Myocyte (in vitro differentiated cells): ENCODE measurements around the gene ALDH4A1. TPM values are rescaled to one million over a fixed set of nuclear protein-coding genes. Genes with fewer than 3 reads are reported as not detected.
"Not testable (repeated sequence)": the region's sequence is repeated elsewhere in the genome, so short reads cannot be mapped to it uniquely, and the experiment has no call there.

Experiments
- DNase-seq: peaks from one replicate; pipeline ENCODE4 v3.0.0-alpha.2; 2012; ENCODE audit warnings: low read depth
- microRNA counts: library from miRNA; unstranded; fragments of <30 nt; microRNA quantifications from one replicate; lab custom pipeline; 2016
- microRNA-seq: library from miRNA; unstranded; fragments of <30 nt; microRNA quantifications from one replicate; pipeline ENCODE4, GENCODE V29; 2016
- total RNA-seq: library from RNA; depleted of rRNA; stranded (reverse); fragments of >200 nt; gene quantifications from 2 replicates; pipeline ENCODE4 v1.2.3, GENCODE V29; 2014

The ALDH4A1 gene
- total RNA-seq, 1 donor from 2014 or later = 25.9 TPM

DNA sequence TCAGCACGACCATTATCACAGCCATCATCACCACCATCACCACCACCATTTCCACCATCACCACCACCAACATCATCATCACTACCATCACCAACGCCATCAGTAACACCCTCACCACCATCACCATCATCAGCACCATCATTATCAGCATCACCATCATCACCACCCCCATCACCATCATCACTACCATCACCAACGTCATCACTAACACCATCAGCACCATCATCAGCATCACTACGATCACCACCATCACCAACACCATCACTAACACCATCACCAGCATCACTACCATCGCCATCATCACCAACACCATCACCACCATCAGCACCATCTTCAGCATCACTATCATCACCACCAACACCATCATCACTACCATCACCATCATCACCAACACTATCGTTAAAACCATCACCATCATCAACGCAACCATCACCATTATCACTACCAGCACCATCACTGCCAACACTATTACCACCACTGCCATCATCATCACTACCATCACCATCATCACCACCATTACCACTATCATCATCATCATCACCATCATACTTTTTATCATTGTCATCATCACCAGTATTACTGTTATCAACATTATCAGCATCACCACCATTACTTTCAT, 44.2 kb downstream of the ALDH4A1 start:
- no peak for DNase-seq

DNA sequence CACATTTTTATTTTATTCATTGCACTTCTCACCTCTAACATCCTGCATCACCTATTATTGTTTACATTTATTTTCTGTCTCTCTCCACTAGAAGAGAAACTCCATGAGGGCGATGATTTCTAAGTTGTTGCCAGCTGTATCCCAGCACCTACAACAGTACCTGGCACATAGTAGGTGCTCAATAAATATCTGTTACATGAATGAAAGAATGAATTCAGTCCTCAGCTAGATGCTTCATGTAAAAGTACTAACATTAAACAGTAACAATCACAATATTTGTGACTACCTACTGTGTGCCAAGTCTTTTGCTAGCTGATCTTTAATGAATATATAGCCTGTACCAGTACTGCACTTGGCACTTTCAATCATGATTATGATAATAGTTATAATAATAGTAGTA, 45.9 kb downstream of the ALDH4A1 start:
- no peak for DNase-seq

DNA sequence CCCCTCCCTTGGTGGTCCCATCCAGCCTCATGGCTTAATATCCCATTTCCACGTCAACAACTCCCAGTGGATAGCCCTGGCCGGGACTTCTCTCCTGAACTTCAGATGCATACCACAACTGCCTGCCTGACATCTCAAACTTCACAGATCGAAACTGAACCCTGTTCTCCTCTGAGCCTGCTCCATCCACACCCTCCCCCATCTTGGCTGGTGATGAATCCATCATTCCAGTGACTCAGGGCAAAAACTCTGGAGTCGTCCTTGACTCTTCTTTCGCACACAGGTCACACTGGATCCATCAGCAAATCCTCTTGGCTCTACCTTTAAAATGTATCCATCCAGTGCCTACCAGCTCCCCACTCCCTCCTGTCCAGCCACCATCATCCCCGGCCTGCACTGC, 46.8 kb downstream of the ALDH4A1 start:
- no peak for DNase-seq

DNA sequence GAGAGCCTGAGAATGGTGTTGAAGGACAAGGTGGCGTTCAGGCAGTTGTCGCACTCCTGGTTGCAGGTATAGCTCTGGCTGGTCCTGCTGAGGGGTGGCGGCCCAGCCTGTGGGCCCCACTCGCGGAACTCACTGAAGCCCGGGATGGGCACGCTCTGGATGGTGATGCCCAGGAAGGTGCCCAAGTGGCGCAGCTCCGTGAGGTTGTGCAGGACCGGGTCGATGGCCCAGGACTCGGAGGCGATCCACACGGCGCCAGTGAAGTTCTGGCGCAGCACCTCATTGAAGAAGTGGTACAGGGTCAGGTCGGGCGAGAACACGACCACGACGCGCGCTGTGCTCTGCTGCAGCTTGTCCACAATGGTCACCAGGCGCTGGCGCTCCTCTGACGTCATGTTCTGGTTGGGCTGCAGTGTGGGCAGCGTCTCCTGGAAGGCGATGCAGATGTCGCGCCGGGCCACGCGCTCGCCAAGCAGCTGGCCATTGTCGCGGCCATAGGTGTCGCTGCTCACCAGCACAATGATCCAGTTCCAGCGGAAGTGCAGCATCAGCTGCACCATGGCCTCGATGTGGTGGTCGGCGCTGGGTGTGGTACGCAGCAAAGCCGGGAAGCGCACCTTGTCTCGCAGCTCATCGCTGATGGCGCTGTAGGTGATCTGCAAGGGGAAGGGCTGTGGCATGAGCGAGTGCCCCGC, 47.9 kb downstream of the ALDH4A1 start:
- DNase-seq = no peak

DNA sequence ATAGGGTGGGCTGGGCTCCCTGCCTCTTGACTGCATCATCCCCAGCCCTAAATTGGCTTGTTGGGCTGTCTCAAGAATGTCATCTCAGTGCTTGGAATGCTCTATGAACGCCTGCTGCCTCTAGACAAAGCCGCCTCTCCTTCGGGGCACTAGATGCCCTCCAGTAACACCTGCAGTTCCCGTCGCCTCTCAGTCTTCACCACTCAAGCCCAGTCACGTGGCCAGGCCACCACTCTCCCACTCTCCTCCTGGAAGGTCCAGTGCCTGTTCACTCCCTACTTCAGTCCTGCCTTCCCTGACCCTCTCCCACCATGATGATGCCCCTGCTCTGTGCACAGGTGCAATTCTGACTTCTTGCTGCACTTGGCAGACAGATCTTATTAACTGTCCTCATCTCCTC, 49.9 kb downstream of the ALDH4A1 start:
- no peak for DNase-seq

DNA sequence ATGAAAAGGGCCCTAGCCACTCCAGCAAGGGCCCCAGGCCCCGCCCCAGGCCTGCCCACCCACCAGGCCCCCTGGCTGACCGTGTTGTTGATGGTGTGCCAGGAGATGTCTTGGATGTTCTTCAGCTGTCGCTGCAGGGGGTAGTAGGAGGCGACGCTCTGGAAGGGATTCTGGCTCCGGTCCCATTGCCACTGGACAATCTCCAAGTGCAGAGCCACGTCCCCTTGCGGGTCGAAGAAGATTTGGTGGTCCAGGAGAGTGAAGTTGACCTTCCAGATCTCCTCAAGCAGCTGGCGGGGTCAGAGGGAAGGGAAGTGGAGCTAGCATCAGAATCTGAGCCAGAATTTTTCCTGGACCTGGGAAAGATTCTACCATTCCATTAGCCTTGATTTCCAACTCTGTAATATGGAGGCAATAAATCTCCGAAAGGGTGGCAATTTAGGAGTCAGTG, 53.1 kb downstream of the ALDH4A1 start:
- DNase-seq = peak; percentile 7

DNA sequence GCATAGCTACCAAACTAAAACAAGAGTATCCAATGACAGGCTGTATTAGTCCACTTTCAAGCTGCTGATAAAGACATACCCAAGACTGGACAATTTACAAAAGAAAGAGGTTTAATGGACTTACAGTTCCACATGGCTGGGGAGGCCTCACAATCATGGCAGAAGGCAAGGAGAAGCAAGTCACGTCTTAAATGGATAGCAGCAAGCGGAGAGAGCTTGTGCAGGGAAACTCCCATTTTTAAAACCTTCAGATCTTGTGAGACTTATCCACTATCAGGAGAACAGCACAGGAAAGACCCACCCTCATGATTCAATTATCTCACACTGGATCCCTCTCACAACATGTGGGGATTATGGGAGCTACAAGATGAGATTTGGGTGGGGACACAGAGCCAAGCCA, 54.6 kb downstream of the ALDH4A1 start:
- DNase-seq = not testable (repeated sequence)

DNA sequence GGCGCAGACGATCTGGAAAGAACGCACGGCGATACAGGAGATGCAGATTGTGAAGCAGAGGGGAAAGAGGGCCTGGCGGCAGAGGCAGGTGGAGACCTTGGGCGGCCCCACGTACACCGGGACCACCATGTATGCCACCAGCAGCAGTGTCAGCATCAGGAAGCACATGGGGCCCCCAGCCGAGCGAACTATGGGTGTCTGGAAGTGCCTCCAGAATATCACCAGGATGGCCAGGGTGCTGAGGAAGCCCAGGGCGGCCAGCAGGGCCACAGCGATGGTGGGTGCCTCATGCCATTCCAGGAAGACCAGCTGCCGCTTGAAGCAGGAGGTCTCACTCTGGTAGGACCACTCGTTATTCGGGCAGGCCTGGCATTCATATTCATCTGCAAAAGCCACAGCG, 62.2 kb downstream of the ALDH4A1 start:
- DNase-seq = no peak

DNA sequence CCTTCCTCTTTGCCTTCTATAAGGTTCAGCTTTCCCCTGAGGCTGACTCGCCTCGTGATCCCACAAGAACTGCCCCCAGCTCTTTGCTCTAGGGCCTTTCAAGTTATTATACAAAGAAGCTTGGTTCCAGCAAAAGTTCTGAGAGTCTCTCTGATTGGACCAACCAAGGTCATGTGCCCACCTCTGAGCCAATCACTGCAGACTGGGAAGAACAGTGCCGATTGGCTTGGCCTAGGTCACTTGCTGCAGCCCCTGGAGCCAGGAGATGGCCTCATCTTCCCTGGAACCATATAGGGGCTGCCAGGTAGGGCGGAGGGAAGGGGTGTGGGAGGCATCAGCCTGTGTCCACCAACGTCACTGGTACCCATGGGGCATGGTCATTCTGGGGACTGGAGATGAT, 65.7 kb downstream of the ALDH4A1 start:
- DNase-seq = no peak

DNA sequence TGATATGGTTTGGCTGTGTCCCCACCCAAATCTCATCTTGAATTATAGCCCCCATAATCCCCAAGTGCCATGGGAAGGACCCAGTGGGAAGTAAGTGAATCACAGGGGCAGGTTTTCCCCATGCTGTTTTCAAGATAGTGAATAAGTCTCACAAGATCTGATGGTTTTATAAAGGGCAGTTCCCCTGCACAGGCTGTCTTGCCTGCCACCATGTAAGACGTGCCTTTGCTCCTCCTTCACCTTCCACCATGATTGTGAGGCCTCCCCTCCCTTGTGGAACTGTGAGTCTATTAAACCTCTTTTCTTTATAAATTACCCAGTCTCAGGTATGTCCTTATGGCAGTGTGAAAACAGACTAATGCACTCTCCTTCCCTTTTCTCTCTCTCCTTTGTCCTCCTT, 70.0 kb downstream of the ALDH4A1 start:
- DNase-seq = not testable (repeated sequence)

DNA sequence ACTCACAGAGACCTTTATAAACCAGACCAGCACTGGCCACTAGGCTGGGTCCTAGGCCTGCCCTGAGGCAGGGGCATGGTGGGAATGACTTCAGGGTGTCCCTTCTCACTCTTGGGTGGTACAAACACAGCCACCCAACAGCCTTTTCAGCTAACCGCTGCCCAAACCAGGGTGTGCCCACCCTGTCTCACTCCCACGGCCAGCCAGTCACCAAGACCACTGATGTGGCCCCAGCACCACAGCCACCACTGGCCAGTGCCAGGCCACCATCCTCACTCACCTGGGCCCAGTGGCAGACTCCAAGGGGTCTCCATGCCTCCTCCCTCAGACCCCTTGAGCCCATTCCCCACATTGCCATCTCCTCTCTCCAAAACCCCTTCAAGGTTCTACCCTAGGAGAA, 70.7 kb downstream of the ALDH4A1 start:
- DNase-seq = no peak

DNA sequence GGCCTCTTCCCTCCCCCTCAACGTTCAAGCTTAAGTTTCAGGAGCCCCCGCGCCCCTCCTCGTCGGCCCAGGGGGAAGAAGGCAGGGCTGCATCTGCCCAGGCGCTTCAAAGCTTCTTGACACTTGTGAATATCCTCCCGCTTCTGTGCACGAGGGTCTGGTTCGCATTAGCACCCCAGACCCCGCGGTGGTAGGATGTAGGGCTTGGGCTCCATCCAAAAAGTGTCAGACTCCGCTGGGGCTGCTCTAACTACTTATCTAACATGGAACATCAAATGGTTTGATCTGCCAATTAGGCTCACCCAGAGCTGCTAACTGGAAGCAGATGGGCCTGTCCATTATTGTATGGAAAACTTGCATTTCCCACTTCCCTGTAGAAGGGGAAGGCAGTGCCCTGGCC, 71.8 kb downstream of the ALDH4A1 start:
- no peak for DNase-seq

DNA sequence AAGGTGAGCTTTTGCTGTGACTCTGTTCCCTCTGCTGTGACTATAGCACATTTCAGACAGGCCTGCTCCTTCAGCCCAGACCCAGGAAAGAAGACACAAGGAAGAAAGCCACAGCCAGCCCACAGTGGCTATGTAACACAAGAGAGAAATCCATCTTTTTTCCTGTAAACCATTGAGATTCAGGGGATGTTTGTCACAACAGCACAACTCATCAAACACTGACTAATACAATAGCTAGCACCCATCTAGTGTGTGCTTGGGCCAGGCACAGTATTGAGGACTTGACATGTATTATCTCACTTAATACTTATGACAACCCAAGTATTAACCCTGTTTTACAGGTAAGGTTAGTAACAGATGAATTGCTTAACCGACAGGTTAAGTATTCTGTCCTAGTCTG, 72.7 kb downstream of the ALDH4A1 start:
- DNase-seq = no peak

DNA sequence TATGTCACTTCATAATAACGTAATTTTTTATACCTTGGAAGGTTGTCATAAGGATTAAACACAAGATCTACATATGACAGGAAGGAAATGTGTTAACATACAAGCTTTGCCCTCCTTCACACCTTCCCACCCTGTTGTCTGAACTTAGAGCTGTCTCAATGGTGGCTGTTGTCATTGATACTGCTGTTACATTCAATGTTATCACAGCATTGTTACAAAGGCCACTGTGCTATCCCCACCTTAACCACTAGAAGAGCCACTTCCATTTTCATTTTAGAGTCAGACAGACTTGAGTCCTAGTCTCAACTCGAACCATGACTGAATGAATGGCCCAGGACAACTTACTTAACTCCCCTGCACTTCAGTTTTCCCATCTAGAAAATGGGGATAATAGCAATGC, 74.1 kb downstream of the ALDH4A1 start:
- no peak for DNase-seq

DNA sequence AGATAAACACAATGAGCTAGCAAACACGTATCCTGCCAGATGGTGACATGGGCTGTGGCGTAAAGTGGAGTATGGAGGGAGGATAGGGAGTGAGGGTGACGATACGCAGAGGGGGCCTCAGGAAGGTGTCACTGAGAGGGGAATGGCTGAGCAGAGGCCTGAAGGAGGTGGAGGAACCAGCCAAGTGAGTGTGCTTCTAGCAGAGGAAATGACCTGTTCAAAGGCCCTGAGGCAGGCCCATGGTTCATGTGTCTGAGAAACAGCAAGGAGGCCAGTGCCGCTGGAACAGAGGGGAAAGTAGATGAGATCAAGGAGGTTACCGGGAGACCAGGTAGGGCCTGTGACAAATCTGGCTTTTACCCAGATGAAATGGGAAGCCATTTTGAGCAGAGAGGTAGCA, 78.9 kb downstream of the ALDH4A1 start:
- no peak for DNase-seq

MicroRNAs encoded within 50 kb of the gene (microRNA counts, 767-probe panel; counts per million panel counts)
- microRNA hsa-miR-1290 (lab: Ali Mortazavi, UCI) = not detected

Small RNAs within 50 kb of the gene (microRNA-seq; reads per million reads assigned to microRNA genes)
- not detected for gene MIR1290
- gene MIR4695 = not detected

Other genes with a start within 250 kb of the ALDH4A1 start
- 0.05 TPM in 1 of 2 replicates, not detected in the other for gene TAS1R2, start 42.9 kb downstream of the ALDH4A1 start, total RNA-seq
- gene IFFO2, start 54.1 kb upstream of the ALDH4A1 start, total RNA-seq = 12.4 and 16.2 TPM in 2 replicates